Osteoblast (primary cell): ENCODE measurements around the gene IFT22. TPM values are rescaled to one million over a fixed set of nuclear protein-coding genes. Genes with fewer than 3 reads are reported as not detected.
A peak's percentile ranks its signal among the peaks of the same experiment; 100 is the strongest.
"Not testable (repeated sequence)": the region's sequence is repeated elsewhere in the genome, so short reads cannot be mapped to it uniquely, and the experiment has no call there.

Experiments
- DNase-seq: peaks from one replicate; pipeline ENCODE4 v3.0.0; 2011; ENCODE audit warnings: low spot score, mixed read lengths; ENCODE audit not compliant: insufficient read length; ENCODE audit errors: missing footprints
- H2AFZ ChIP-seq: 2 replicates; pipeline ENCODE4 v1.6.0; 2011; ENCODE audit warnings: mild to moderate bottlenecking, low read length
- H3K27ac ChIP-seq: 2 replicates; pipeline ENCODE4 v1.5.1; 2011; ENCODE audit warnings: mild to moderate bottlenecking, low read depth, low read length, moderate library complexity
- H3K27me3 ChIP-seq: 2 replicates; pipeline ENCODE4 v1.6.0; 2012; ENCODE audit warnings: mild to moderate bottlenecking, control low read depth, inconsistent platforms, low read length, moderate library complexity; ENCODE audit not compliant: insufficient read depth
- H3K36me3 ChIP-seq: 2 replicates; pipeline ENCODE4 v1.5.1; 2011; ENCODE audit warnings: mild to moderate bottlenecking, low read length, control low read depth, moderate library complexity; ENCODE audit not compliant: insufficient read depth
- H3K4me1 ChIP-seq: 2 replicates; pipeline ENCODE4 v1.5.1; 2011; ENCODE audit warnings: mild to moderate bottlenecking, low read length, control low read depth, moderate library complexity; ENCODE audit not compliant: insufficient read depth
- H3K4me2 ChIP-seq: 2 replicates; pipeline ENCODE4 v1.6.0; 2011; ENCODE audit warnings: mild to moderate bottlenecking, low read length; ENCODE audit not compliant: insufficient read depth
- H3K4me3 ChIP-seq: fragments of 200-600 bp; sonication (generic); 3 replicates; pipeline ENCODE4 v1.5.1; 2012; ENCODE audit warnings: mild to moderate bottlenecking, low read length, inconsistent platforms; ENCODE audit not compliant: insufficient read depth
- H3K79me2 ChIP-seq: 2 replicates; pipeline ENCODE4 v1.6.0; 2012; ENCODE audit warnings: mild to moderate bottlenecking, low read length, control low read depth, inconsistent platforms; ENCODE audit not compliant: insufficient read depth
- H3K9me3 ChIP-seq: 2 replicates; pipeline ENCODE4 v1.5.1; 2011; ENCODE audit warnings: low read depth, low read length, control low read depth
- H4K20me1 ChIP-seq: 2 replicates; pipeline ENCODE4 v1.6.0; 2012; ENCODE audit warnings: mild to moderate bottlenecking, low read length, control low read depth; ENCODE audit not compliant: insufficient read depth
- CTCF ChIP-seq: IDR thresholded peaks from 2 replicates; pipeline ENCODE4 v1.5.1; 2011; ENCODE audit warnings: mild to moderate bottlenecking, low read depth, low read length, moderate library complexity; ENCODE audit errors: extremely low read depth
- total RNA-seq: library from RNA; depleted of rRNA; stranded (reverse); fragments of >200 nt; gene quantifications from 2 replicates; pipeline ENCODE4 v1.2.3, GENCODE V29; 2012

The IFT22 gene
- total RNA-seq, 1 donor, result 35.8 TPM

GRCh38 chr7:101294039-101294831 is 27.4 kb downstream of the IFT22 start:
- Histone ChIP-seq H3K4me2 (no peak overlapping the region), H3K4me3 (no peak overlapping the region), H3K9me3 (no peaks in the 10 kb centered on the region), H4K20me1 (no peaks in the 10 kb centered on the region), H3K79me2 (no peaks in the 10 kb centered on the region), H3K27me3 (peaks cover 32% of the 10 kb centered on the region), H2AFZ (no peak overlapping the region), H3K4me1 (no peaks in the 10 kb centered on the region), H3K36me3 (no peaks in the 10 kb centered on the region), H3K27ac (no peak overlapping the region)
- no peak for TF ChIP-seq CTCF
- no peak for DNase-seq

- H3K9me3 ChIP-seq, DNase-seq, H3K4me1 ChIP-seq, H3K4me2 ChIP-seq, H3K79me2 ChIP-seq, H3K36me3 ChIP-seq, H4K20me1 ChIP-seq, H3K27ac ChIP-seq, H2AFZ ChIP-seq, H3K4me3 ChIP-seq: not testable (repeated sequence)
- peaks cover 30% of the 10 kb centered on the region for H3K27me3 ChIP-seq
Observed at GRCh38 chr7:101293069-101294021, 28.3 kb downstream of the IFT22 start.

DNA sequence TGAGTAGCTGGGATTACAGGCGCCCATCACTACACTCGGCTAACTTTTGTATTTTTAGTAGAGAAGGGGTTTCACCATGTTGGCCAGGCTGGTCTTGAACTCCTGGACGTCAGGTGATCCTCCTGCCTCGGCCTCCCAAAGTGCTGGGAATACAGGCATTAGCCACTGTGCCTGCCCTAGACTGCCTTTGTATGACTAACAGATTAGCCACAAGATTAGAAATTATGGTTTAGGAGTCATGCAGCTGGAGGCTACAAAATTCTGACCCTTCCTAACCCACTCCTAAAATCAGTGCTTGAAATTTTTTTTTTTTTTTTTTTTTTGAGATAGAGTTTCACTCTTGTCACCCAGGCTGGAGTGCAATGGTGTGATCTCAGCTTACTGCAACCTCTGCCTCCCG is 29.0 kb downstream of the IFT22 start:
- H3K4me1 ChIP-seq, H3K9me3 ChIP-seq, H3K4me3 ChIP-seq, H3K79me2 ChIP-seq, DNase-seq, H3K4me2 ChIP-seq, H2AFZ ChIP-seq, H3K36me3 ChIP-seq, H3K27ac ChIP-seq, H4K20me1 ChIP-seq: not testable (repeated sequence)
- peaks cover 29% of the 10 kb centered on the region for H3K27me3 ChIP-seq

- H3K9me3 ChIP-seq, H2AFZ ChIP-seq, H3K36me3 ChIP-seq, H3K4me2 ChIP-seq, H4K20me1 ChIP-seq, H3K4me1 ChIP-seq, H3K79me2 ChIP-seq, H3K4me3 ChIP-seq, DNase-seq, H3K27ac ChIP-seq: not testable (repeated sequence)
- peaks cover 32% of the 10 kb centered on the region for H3K27me3 ChIP-seq
- TF ChIP-seq CTCF, result peak; percentile 61
Observed at GRCh38 chr7:101290186-101291037, 31.2 kb downstream of the IFT22 start.

DNA sequence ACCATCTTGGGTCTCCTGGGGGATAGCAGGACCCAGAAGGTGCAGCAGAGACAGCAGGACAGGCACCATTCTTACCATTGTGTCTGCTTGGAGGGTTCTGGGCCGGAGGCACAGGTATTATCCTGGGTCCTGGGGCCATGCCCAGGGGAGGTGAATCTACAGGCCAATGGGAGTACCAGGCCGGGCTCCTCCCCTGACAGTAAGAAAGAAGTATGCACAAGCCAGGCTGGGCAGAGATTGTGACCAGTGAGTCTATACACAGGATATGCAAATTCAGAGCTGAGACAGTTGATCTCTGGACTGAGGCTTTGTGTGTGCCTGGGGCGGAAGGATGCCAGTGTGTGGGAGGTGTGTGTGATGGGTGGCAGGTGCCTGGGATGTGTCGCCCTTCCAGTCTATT is 31.9 kb downstream of the IFT22 start:
- H3K36me3 ChIP-seq, H3K4me3 ChIP-seq, DNase-seq, H3K27ac ChIP-seq, H3K9me3 ChIP-seq, H3K79me2 ChIP-seq, H3K4me1 ChIP-seq, H4K20me1 ChIP-seq, H3K4me2 ChIP-seq, H2AFZ ChIP-seq: not testable (repeated sequence)
- peaks cover 31% of the 10 kb centered on the region for H3K27me3 ChIP-seq
